GM18502 (cell line): ENCODE results near the gene ZNF486.
"Not testable (repeated sequence)": the region's sequence is repeated elsewhere in the genome, so short reads cannot be mapped to it uniquely, and the experiment has no call there.

Source experiments
- ATAC-seq: cut with Tn5 transposase; IDR thresholded peaks from one replicate; pipeline ENCODE4 v1.9.1; 2021; ENCODE audit warnings: mild to moderate bottlenecking; ENCODE audit not compliant: unreplicated experiment, poor library complexity

The ZNF486 gene

DNA sequence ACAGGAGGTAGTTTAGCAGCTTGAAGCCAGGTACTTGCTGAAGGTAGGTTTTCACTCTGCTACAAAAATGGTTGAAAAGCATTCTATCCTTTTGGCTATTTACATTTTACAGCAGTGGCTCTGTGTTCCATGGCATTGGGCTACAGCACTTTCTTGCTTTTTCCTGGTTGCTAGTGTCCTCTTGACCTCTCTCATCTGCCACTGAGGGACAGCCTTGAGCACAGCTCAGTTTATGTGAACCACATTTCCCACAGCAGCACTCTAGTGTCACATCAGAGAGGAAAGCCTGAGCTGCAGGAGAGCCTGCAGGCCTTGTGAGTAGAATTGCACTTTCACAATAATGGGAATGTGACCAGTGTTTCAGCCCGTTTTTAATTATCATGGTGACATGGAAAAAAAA lies 54.6 kb downstream of the ZNF486 start:
- not testable (repeated sequence) for ATAC-seq

DNA sequence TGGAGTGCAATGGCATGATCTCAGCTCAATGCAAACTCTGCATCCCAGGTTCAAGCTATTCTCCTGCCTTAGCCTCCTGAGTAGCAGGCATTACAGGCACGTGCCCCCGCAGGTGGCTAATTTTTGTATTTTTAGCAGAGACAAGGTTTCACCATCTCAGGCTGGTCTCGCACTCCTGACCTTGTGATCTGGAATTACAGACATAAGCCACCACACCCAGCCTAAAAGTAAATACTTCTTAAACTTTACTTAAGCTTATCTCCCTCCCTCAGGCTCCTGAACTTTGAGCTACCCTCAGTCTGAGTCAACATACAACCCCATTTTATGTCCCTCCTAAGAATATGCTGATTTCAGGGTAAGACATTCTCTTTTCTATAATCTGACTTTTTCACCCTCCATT lies 66.1 kb downstream of the ZNF486 start:
- no peak for ATAC-seq

DNA sequence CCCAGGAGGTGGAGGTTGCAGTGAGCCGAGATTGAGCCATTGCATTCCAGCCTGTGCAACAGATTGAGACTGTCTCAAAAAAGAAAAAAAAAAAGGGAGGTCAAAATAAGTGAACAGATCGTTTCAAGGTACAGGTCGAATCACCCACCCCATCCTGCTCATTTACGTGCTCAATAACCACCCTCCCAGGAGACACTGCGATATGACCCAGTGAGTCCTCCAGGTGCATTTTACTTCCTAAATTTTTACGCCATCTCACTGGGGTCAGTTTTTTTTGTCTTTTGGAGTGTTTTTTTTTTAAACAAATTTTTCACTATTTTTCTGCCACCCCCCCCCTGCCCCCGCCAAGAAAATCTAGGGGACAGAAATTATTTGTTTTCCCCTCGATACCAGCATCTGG lies 68.1 kb downstream of the ZNF486 start:
- ATAC-seq = no peak

DNA sequence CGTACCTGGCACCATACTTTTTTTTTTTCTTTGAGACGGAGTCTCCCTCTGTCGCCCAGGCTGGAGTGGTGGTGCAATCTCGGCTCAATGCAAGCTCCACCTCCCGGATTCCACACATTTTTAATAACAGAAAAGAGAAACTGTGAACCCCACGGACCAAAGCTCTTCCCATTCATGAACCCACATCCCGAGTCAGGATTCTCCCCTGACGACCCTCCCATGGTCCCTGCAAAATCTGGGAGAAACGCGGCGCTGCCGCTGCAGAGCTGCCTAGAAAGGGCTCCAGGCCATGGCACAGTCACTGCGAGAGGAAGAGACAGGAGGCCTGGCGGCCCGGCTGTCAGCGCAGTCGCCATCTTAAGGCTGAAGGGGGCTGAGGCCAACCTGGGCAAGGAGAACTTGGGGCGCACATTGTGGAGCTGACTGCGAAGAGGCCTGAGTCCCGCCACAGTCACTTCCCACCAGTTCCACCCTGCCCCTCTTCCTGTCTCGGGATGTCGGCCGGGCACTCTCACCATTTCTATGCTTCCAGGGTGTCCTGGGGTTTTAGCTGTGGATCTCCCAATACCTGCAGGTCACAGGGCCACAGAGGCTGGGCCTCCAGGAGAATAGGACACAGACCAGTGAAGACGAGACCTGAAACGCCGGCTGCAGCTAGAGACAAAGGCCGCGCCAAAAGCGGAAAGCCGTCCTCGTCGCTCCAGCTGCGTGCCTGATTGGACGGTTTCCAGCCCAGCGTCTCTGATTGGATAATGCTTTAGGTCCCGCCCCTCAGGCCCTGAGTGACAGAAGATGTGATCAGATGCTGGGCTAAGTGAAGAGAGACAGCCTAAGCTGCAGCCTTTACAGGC lies 71.0 kb downstream of the ZNF486 start:
- peak; percentile 85 for ATAC-seq

DNA sequence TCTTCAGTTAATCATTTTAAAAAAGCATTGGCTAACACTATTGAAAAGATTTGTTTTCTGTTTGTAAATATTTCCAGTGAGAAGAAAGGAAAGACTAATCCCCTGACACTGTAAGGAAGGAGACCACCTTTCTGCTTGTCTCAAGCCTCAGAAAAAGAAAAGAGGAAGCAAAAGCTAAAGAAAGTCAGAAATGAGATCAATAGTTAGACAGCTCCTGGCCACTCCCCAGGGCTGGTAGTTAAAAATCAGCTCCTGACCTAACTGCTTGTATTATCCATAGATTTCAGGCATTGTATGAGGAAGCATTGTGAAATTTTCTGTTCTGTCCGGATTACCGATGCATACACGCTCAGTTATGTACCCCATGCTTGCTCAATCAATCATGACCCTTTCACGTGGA lies 76.6 kb downstream of the ZNF486 start:
- no peak for ATAC-seq

DNA sequence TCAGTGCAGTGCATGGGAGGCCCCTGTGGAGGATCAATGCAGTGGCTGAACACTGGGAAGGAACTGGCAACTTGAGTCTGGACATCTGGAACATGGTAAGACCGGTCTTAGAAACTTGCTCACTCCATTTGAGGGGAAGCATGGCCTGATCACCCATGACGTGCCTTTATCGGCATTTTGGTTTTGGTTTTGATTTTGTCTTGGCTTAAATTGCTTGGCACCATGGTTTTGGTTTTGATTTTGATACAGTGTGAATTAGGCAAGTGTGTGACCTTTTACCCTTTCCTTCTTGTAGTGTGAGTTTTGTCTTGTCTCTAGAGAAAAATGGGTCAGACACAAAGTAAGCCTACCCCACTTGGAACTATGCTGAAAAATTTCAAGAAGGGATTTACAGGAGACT lies 77.3 kb downstream of the ZNF486 start:
- no peak for ATAC-seq

DNA sequence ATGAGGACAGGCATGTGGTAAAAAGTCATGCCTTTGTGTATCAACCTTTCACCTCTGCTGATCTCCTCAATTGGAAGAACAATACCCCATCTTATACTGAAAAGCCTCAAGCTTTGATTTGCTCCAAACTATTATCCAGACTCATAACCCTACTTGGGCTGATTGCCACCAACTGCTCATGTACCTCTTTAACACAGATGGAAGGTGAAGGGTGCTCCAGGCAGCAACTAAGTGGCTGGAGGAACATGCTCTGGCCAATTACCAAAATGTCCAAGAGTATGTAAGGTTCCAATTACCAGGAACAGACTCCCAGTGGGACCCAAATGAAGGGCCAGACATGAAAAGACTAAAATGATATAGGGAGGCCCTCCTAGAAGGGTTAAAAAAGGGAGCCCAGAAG lies 78.3 kb downstream of the ZNF486 start:
- ATAC-seq = no peak

DNA sequence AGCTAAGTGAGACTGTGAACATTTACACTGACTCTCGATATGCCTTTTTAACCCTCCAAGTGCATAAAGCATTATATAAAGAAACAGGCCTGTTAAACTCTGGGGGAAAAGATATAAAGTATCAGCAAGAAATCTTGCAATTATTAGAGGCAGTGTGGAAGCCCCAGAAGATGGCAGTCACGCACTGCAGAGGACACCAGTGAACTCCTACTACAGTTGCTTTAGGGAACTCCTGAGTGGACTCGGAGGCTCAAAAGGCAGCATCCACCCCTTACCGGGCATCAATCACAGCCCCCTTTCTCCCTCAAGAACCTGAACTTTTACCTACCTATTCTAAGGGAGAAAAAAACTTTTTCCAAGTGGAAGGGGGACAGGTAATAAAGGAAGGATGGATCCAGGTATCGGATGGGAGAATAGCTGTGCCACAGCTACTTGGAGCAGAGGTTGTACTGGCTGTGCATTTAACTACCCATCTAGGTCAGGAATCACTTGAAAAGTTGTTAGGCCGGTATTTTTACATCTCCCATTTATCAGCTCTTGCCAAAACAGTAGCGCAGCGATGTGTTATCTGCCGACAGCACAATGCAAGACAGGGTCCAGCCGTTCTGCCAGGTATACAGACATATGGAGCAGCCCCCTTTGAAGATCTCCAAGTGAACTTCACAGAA lies 80.1 kb downstream of the ZNF486 start:
- ATAC-seq = no peak

DNA sequence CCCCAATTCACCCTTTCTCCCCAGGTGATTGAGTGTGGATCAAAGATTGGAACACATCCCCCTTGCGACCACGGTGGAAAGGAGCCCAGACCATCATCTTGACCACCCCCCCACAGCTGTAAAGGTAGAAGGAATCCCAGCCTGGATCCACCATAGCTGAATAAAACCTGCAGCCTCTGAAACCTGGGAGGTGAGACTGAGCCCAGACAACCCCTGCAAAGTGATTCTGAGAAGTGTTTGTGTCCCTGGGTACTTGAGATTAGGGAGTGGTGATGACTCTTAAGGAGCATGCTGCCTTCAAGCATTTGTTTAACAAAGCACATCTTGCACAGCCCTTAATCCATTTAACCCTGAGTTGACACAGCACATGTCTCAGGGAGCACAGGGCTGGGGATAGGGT lies 81.2 kb downstream of the ZNF486 start:
- ATAC-seq = not testable (repeated sequence)
